Superior temporal gyrus (tissue), 1 donor: Measurements from ENCODE around the gene TBC1D2B.
"Not testable (repeated sequence)": the region's sequence is repeated elsewhere in the genome, so short reads cannot be mapped to it uniquely, and the experiment has no call there.

ENCODE experiments used
- DNase-seq: peaks from one replicate; pipeline ENCODE4 v3.0.0-alpha.2; 2016; ENCODE audit errors: extremely low spot score

TBC1D2B gene

GRCh38 chr15:77988347-77989295 is 88.9 kb downstream of the TBC1D2B start:
- DNase-seq: no peak

- not testable (repeated sequence) for DNase-seq
These were observed 89.8 kb downstream of the TBC1D2B start for GRCh38 chr15:77987765-77988136.

- no peak for DNase-seq
These were observed 90.4 kb downstream of the TBC1D2B start for GRCh38 chr15:77986891-77987764.

GRCh38 chr15:77985931-77986480 is 91.5 kb downstream of the TBC1D2B start:
- DNase-seq: no peak

DNA sequence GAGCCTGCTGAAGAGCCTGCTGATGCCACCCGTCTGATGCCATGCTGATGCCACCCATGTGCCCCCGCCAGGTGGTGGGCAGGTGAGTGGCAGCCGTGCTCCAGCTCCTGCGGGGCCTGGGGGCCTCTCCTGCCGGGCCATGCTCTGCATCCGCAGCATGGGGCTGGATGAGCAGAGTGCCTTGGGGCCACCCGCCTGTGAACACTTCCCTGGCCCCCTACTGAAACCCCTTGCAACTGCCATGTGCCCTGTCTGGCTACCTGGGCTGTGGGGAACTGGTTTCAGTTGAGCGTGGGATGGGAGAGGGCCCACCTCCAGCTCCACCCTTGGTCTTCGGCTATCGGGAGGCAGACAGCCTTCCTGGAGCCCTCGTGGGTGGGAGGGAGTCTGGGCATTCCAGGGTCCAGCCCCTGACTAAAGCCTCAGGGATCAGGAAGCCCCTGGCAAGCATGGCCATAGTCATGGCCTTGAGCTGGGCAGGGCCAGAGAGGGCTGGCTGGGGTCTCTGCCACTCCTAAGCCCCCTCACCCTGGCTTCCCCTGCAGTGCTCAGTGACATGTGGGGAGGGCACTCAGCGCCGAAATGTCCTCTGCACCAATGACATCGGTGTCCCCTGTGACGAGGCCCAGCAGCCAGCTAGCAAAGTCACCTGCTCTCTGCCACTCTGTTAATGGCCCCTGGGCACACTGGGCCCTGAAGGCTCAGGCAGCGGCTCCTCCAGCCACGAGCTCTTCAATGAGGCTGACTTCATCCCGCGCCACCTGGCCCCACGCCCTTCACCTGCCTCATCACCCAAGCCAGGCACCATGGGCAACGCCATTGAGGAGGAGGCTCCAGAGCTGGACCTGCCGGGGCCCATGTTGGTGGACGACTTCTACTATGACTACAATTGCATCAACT is 92.2 kb downstream of the TBC1D2B start:
- no peak for DNase-seq

- DNase-seq: no peak
These were observed 93.1 kb downstream of the TBC1D2B start for GRCh38 chr15:77984446-77984861.

- no peak for DNase-seq
These were observed 93.6 kb downstream of the TBC1D2B start for GRCh38 chr15:77983708-77984445.

GRCh38 chr15:77983091-77983707 is 94.3 kb downstream of the TBC1D2B start:
- DNase-seq: no peak

- DNase-seq: no peak
These were observed 95.4 kb downstream of the TBC1D2B start for GRCh38 chr15:77982127-77982490.

- no peak for DNase-seq
These were observed 96.0 kb downstream of the TBC1D2B start for GRCh38 chr15:77981281-77982126.

GRCh38 chr15:77980674-77981073 is 96.8 kb downstream of the TBC1D2B start:
- DNase-seq: not testable (repeated sequence)

DNA sequence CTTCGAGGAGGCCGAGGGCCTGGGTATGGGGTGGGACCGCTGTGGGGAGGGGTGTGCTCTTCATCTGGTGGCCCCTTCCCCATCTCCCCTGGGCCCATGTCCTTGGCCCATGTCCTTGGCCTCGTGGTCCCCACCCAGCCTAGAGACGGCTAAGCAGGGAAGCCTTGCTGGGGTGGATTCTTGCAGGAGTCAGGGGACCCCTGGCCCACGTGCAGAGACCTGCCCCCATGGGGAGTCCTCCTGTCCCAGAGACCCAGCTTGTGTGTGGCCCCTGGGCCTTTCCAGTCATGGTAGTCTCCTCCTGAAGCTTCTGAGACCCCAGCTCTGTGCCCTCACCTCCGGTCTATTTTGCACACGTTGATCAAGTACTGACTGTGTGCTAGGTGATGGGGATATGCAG is 97.4 kb downstream of the TBC1D2B start:
- no peak for DNase-seq

DNA sequence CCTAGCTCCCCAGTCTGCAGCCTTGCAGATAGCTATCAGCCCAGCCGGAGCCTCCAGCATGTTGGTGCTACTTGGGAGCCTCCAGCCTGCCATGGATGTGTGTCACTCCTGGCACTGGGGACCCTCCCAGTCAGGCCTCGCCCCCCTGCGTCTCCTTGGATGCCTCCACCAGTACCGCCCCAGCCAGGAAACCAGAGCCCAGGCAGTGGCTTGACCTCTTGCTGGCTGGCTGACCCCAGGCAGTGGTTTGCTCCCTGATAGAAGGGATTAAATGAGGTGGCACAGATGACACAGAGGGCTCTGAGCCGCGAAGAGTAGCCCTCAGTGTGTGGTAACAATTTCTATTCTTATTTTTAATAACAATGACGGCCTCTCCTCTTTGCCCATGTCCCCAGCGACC is 98.4 kb downstream of the TBC1D2B start:
- not testable (repeated sequence) for DNase-seq

DNA sequence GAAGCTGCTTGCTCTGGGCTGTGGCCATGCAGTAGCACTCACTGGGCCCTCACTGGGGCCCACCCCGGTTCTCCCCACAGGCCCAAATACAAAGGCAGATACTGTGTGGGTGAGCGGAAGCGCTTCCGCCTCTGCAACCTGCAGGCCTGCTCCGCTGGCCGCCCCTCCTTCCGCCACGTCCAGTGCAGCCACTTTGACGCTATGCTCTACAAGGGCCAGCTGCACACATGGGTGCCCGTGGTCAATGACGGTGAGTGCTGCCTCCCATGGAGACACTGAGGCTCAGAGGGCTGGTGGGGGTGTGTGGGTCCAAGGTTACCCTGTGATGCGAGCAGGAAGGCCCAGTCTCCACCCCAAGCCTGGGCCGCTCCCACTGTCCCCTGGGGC is 98.8 kb downstream of the TBC1D2B start:
- not testable (repeated sequence) for DNase-seq

DNA sequence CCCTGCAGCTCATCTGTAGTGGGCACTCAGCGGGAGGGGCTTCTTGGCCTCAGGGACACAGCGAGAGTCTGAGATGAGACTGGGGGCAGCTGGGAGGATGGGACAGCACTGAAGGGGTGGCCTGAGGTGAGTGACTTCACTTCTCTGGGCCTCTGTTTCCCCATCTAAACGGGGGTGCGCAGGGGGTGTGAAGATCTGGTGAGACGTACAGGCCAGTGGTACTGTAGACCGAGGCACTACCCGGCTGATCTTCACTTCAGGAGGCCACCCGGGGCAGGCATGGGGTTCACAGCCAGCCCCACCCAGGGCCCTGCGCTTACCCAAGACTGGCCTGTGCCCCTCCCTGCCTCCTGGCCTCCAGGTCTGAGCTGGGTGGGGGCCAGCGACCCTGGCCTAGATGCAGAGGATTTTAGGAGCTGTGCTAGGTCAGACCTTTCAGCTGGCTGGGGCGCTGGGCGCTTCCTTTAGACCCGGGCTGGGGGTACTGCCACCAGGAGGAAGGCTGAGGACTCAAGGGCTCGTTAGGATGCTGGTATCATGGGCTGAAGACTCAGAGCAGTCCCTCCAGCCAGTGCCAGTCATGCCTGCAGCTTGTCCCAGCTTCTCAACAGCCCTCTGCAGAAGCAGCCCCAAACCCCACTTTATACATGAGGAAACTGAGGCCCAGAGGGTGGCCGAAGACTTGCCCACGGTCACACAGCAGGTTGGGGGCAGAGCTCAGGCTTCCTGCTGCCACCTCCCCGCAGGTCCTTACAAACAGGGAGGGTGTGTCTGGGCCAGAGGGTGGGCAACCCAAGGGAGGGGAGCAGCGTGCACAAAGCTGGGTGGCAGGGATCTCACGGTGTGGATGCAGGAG is 99.4 kb downstream of the TBC1D2B start:
- not testable (repeated sequence) for DNase-seq

- DNase-seq: not testable (repeated sequence)
These were observed 100.6 kb downstream of the TBC1D2B start for GRCh38 chr15:77976760-77977525.

- not testable (repeated sequence) for DNase-seq
These were observed 101.4 kb downstream of the TBC1D2B start for GRCh38 chr15:77976095-77976450.
